HG03354 (cell line): ENCODE data around the gene AZI2.

Experiments used
- ATAC-seq: cut with Tn5 transposase; IDR thresholded peaks from one replicate; pipeline ENCODE4 v1.9.1; 2021; ENCODE audit warnings: mild to moderate bottlenecking; ENCODE audit not compliant: unreplicated experiment, poor library complexity, severe bottlenecking

Gene AZI2

GRCh38 chr3:28308196-28308595, 40.4 kb downstream of the AZI2 start:
- no peak for ATAC-seq

GRCh38 chr3:28301688-28302087, 46.9 kb downstream of the AZI2 start:
- ATAC-seq, result no peak

GRCh38 chr3:28300345-28300962, 48.2 kb downstream of the AZI2 start:
- ATAC-seq, result no peak

- ATAC-seq, result no peak
Measured at GRCh38 chr3:28299705-28300104, 48.9 kb downstream of the AZI2 start.

GRCh38 chr3:28295898-28296490, 52.6 kb downstream of the AZI2 start:
- no peak for ATAC-seq

- ATAC-seq, result no peak
Measured at GRCh38 chr3:28294667-28295413, 53.8 kb downstream of the AZI2 start.

GRCh38 chr3:28292622-28293021, 56.0 kb downstream of the AZI2 start:
- ATAC-seq, result no peak

GRCh38 chr3:28291577-28291976, 57.0 kb downstream of the AZI2 start:
- no peak for ATAC-seq

GRCh38 chr3:28290863-28291300, 57.7 kb downstream of the AZI2 start:
- no peak for ATAC-seq

GRCh38 chr3:28287046-28287445, 61.6 kb downstream of the AZI2 start:
- no peak for ATAC-seq

GRCh38 chr3:28286595-28286994, 62.0 kb downstream of the AZI2 start:
- peak; percentile 89 for ATAC-seq

GRCh38 chr3:28280781-28281180, 67.8 kb downstream of the AZI2 start:
- no peak for ATAC-seq

- ATAC-seq, result peak; percentile 55
Measured at GRCh38 chr3:28279770-28280169, 68.9 kb downstream of the AZI2 start.

- ATAC-seq, result no peak
Measured at GRCh38 chr3:28278918-28279317, 69.7 kb downstream of the AZI2 start.

- no peak for ATAC-seq
Measured at GRCh38 chr3:28273837-28274236, 74.8 kb downstream of the AZI2 start.
